ENCODE results near the gene KIAA0513. TPM values are rescaled to one million over a fixed set of nuclear protein-coding genes. Genes with fewer than 3 reads are reported as not detected.

Gene KIAA0513
- total RNA-seq, 1 donor from 2014 or later, result 12.9 TPM

- H3K9me3 Mint-ChIP-seq, result no peaks in the 10 kb centered on the region
- H3K36me3 Mint-ChIP-seq, result peaks cover 4% of the 10 kb centered on the region
- peaks cover 8% of the 10 kb centered on the region for H3K4me1 Mint-ChIP-seq (ENCODE audit: unreplicated experiment)
These were observed 39.4 kb downstream of the KIAA0513 start for GRCh38 chr16:85067024-85067423.

GRCh38 chr16:85067426-85067825 lies 39.8 kb downstream of the KIAA0513 start:
- no peak for DNase-seq (ENCODE audit: extremely low spot score, unreplicated experiment)
- no peaks in the 10 kb centered on the region for H3K27me3 Mint-ChIP-seq
- no peak overlapping the region for H3K27ac Mint-ChIP-seq
- H3K9me3 Mint-ChIP-seq, result no peaks in the 10 kb centered on the region
- peaks cover 4% of the 10 kb centered on the region for H3K36me3 Mint-ChIP-seq
- no peak for TF ChIP-seq CTCF (conservative IDR thresholded peaks at IDR 0.05)
- H3K4me3 Mint-ChIP-seq, result no peak overlapping the region
- H3K4me1 Mint-ChIP-seq (ENCODE audit: unreplicated experiment), result peaks cover 8% of the 10 kb centered on the region

More at GRCh38 chr16:85067024-85067423, 39.4 kb downstream of the KIAA0513 start:
- no peak for DNase-seq (ENCODE audit: extremely low spot score, unreplicated experiment)
- TF ChIP-seq CTCF (conservative IDR thresholded peaks at IDR 0.05), result no peak
- no peaks in the 10 kb centered on the region for H3K27me3 Mint-ChIP-seq
- no peak overlapping the region for H3K4me3 Mint-ChIP-seq
- no peak overlapping the region for H3K27ac Mint-ChIP-seq

- Mint-ChIP-seq H3K4me1 (ENCODE audit: unreplicated experiment) (peaks cover 5% of the 10 kb centered on the region), H3K27ac (no peak overlapping the region), H3K4me3 (no peak overlapping the region), H3K9me3 (no peaks in the 10 kb centered on the region), H3K36me3 (peaks cover 4% of the 10 kb centered on the region), H3K27me3 (no peaks in the 10 kb centered on the region)
- no peak for DNase-seq (ENCODE audit: extremely low spot score, unreplicated experiment)
- no peak for TF ChIP-seq CTCF (conservative IDR thresholded peaks at IDR 0.05)
These were observed 41.2 kb downstream of the KIAA0513 start for GRCh38 chr16:85068746-85069145.

- Mint-ChIP-seq H3K27me3 (no peaks in the 10 kb centered on the region), H3K9me3 (no peaks in the 10 kb centered on the region), H3K36me3 (peaks cover 4% of the 10 kb centered on the region), H3K4me3 (no peak overlapping the region), H3K4me1 (ENCODE audit: unreplicated experiment) (peaks cover 5% of the 10 kb centered on the region), H3K27ac (no peak overlapping the region)
- DNase-seq (ENCODE audit: extremely low spot score, unreplicated experiment), result no peak
- TF ChIP-seq CTCF (conservative IDR thresholded peaks at IDR 0.05), result no peak
These were observed 41.6 kb downstream of the KIAA0513 start for GRCh38 chr16:85069171-85069570.

- H3K9me3 Mint-ChIP-seq, result no peaks in the 10 kb centered on the region
- peaks cover 15% of the 10 kb centered on the region for H3K36me3 Mint-ChIP-seq
- H3K4me1 Mint-ChIP-seq (ENCODE audit: unreplicated experiment), result peaks cover 8% of the 10 kb centered on the region
- H3K27me3 Mint-ChIP-seq, result no peaks in the 10 kb centered on the region
- TF ChIP-seq CTCF (conservative IDR thresholded peaks at IDR 0.05), result no peak
- no peak overlapping the region for H3K4me3 Mint-ChIP-seq
- no peak overlapping the region for H3K27ac Mint-ChIP-seq
- no peak for DNase-seq (ENCODE audit: extremely low spot score, unreplicated experiment)
These were observed 44.7 kb downstream of the KIAA0513 start for GRCh38 chr16:85072076-85072860.
